Small intestine (tissue), 7 donors: ENCODE measurements around the gene KRT13. TPM values are rescaled to one million over a fixed set of nuclear protein-coding genes. Genes with fewer than 3 reads are reported as not detected.
A peak's percentile ranks its signal among the peaks of the same experiment; 100 is the strongest.
"Not testable (repeated sequence)": the region's sequence is repeated elsewhere in the genome, so short reads cannot be mapped to it uniquely, and the experiment has no call there.

ENCODE experiments used
- DNase-seq, 2 donors: peaks; one replicate each; pipeline versions ENCODE4 v3.0.0 to v3.0.0-alpha.2; 2013
- FAIRE-seq: peaks from 2 replicates; lab custom pipeline; 2012; peaks lifted over from hg19 to GRCh38; lab: Jason Lieb, UNC
- H3K27ac ChIP-seq, 3 donors: one replicate each; pipeline ENCODE4 v1.5.1; 2013; ENCODE audit warnings: low read length in 2 of 3, mild to moderate bottlenecking in 2 of 3, control low read depth in 1 of 3, inconsistent platforms in 1 of 3, low read depth in 1 of 3, moderate library complexity in 1 of 3
- H3K27me3 ChIP-seq, 3 donors: one replicate each; pipeline ENCODE4 v1.6.1; 2013; ENCODE audit warnings: low read length in 3 of 3, inconsistent platforms in 1 of 3; ENCODE audit not compliant: control insufficient read depth in 3 of 3, insufficient read depth in 3 of 3
- H3K36me3 ChIP-seq, 3 donors: one replicate each; pipeline ENCODE4 v1.6.1; 2013; ENCODE audit warnings: low read length in 3 of 3, inconsistent platforms in 1 of 3, low read depth in 1 of 3, mild to moderate bottlenecking in 1 of 3, moderate library complexity in 1 of 3; ENCODE audit not compliant: control insufficient read depth in 3 of 3, insufficient read depth in 2 of 3
- H3K4me1 ChIP-seq, 3 donors: one replicate each; pipeline ENCODE4 v1.6.1; 2013; ENCODE audit warnings: low read length in 2 of 3, inconsistent platforms in 1 of 3, low read depth in 1 of 3, mild to moderate bottlenecking in 1 of 3, moderate library complexity in 1 of 3; ENCODE audit not compliant: control insufficient read depth in 3 of 3, insufficient read depth in 2 of 3
- H3K4me3 ChIP-seq, 3 donors: one replicate each; pipeline ENCODE4 v1.5.1; 2013; ENCODE audit warnings: low read length in 3 of 3, control low read depth in 1 of 3, inconsistent platforms in 1 of 3, low read depth in 1 of 3, mild to moderate bottlenecking in 1 of 3, moderate library complexity in 1 of 3
- H3K9me3 ChIP-seq, 2 donors: one replicate each; pipeline ENCODE4 v1.6.1; 2013; ENCODE audit warnings: low read depth in 1 of 2, low read length in 1 of 2; ENCODE audit not compliant: control insufficient read depth in 2 of 2, insufficient read depth in 1 of 2
- WGBS, 3 donors: extraction: QIAGEN DNeasy Blood & Tissue Kit; methylation state at CpG; one replicate each; pipeline ENCODE4 v1.1.7; 2013; 5-methylcytosine and 5-hydroxymethylcytosine counted together
- polyA plus RNA-seq, 4 donors: library from polyadenylated mRNA; stranded (reverse) in 3 of 4; unstranded in 1 of 4; fragments of 200-250 nt in 3 of 4; fragments of 120-200 nt in 1 of 4; gene quantifications; one replicate each; pipeline versions ENCODE4 v1.2.1 to v1.2.3, GENCODE V29; 2013
- donor health status: healthy with polysubstance abuse.
- donor health status: control.
- donor health status: control.
- donor health status: Bipolar disorder and iron deficiency.
- donor health status: healthy.

The KRT13 gene
- polyA plus RNA-seq, 4 donors, result 0.37 to 37.6 (median 18.2) TPM

DNA sequence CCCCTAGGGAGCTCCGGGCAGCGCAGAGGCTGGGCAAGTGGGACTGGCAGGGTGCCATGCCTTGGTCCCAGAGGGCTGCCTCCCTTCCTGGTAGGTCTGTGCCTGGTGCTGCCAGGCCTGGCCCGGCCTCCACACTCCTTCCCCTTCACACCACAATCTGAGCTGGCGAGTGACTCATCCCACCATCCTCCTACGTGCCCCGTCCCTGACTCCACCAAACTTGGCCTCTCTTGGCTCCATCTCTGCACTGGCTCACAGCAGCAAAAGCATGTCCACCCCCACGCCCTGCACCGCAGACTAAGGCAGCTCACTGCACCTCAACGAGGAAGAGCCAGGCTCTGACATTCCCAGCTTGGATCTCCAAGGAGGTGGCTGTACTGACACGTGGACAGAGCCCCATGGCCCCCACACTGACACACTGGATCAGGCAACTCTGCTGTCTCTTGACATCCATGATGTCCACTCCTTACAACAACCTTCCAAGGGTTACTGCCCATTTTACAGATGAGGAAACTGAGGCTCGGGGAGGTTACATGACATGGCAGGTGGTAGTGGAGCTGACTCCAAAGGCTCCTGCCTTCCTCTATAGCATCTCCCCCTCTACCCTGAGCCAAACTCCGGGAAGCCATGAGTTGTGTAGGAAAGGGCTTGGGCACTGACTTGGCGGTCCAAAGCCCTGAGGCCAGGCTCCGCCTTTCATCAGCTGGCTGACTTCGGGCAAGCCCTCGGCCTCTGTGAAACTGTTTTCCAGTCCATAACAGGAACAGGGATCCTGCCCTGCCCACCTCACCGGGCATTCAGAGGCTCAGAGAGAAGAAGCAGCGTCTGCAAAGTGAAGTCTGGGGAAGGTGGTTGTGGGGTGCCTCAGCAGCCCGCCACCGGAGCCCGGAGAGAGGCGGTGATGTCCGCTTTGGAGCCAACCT is 42.8 kb upstream of the KRT13 start:
- peak in 1 of 2 donors; percentile 90 for DNase-seq
- Histone ChIP-seq H3K27me3 (peaks cover 0 to 22% (median 0%) of the 10 kb centered on the region in 3 donors), H3K4me1 (peaks cover 0 to 33% (median 2%) of the 10 kb centered on the region in 3 donors), H3K27ac (peak overlapping the region in 2 of 3 donors; percentile 28 to 72), H3K36me3 (no peaks in the 10 kb centered on the region), H3K4me3 (peak overlapping the region in 2 of 3 donors; percentile 9 to 24), H3K9me3 (peaks cover 0 to 7% of the 10 kb centered on the region in 2 donors)
- no peak for FAIRE-seq
- WGBS, 3 donors, result 18 to 34% (median 23%) methylated on average over 23 of the region's 23 CpGs

DNA sequence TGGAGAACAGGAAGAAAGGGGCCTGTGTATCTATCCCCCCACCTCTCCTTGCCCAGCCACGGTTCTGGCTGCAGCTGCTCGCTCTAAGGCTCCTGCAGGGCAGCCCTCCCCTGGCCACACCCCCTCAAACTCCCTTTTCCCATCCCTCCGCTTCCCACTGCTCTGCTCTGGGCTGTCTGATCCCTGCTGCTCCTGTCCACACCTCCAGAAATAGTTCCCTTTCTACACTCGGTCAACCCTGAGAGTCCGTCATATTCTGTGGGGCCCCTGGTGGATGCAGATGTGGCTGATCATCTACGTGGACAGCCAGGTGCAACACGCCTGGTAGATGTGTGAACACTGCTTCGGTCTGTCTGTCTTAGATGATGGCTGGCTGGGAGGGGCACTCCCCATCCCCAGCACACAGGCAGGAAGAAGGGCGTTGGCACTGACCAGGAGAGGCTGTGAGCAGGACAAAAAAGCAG is 42.0 kb upstream of the KRT13 start:
- H3K27me3 ChIP-seq, result peaks cover 0 to 22% (median 0%) of the 10 kb centered on the region in 3 donors
- 49 to 62% (median 59%) methylated on average over 9 of the region's 9 CpGs for WGBS, 3 donors
- H3K9me3 ChIP-seq, result peaks cover 0 to 7% of the 10 kb centered on the region in 2 donors
- H3K27ac ChIP-seq, result peak overlapping the region in 2 of 3 donors; percentile 28 to 72
- DNase-seq (no peak), FAIRE-seq (no peak)
- no peaks in the 10 kb centered on the region for H3K36me3 ChIP-seq
- H3K4me3 ChIP-seq, result no peak overlapping the region
- peaks cover 0 to 38% (median 2%) of the 10 kb centered on the region in 3 donors for H3K4me1 ChIP-seq

DNA sequence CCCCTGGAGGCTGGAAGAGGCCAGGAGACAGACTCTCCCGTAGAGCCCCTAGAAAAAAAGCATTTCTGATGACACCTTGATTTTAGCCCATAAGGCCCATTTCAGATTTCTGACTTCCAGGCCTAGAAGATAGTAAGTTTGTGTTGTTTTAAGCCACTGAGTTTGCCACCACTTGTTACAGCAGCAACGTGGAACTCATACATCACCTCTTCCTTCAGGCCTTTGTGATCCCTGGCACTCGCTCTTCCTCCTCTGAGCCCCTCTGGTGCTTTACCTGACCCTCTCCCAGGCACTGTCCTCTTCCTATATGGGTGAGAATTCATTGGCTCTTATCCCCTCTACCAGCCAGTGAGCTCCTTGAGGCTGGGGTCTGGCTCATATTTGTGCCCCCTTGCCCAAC is 41.4 kb upstream of the KRT13 start:
- DNase-seq (no peak), FAIRE-seq (no peak)
- H3K27ac ChIP-seq, result no peak overlapping the region
- H3K36me3 ChIP-seq, result no peaks in the 10 kb centered on the region
- peaks cover 0 to 7% of the 10 kb centered on the region in 2 donors for H3K9me3 ChIP-seq
- peaks cover under 1 to 38% (median 2%) of the 10 kb centered on the region in 3 donors for H3K4me1 ChIP-seq
- no peak overlapping the region for H3K4me3 ChIP-seq
- WGBS, 3 donors, result 92 to 98% (median 96%) methylated on average over 3 of the region's 3 CpGs
- H3K27me3 ChIP-seq, result peaks cover 0 to 24% (median 0%) of the 10 kb centered on the region in 3 donors

DNA sequence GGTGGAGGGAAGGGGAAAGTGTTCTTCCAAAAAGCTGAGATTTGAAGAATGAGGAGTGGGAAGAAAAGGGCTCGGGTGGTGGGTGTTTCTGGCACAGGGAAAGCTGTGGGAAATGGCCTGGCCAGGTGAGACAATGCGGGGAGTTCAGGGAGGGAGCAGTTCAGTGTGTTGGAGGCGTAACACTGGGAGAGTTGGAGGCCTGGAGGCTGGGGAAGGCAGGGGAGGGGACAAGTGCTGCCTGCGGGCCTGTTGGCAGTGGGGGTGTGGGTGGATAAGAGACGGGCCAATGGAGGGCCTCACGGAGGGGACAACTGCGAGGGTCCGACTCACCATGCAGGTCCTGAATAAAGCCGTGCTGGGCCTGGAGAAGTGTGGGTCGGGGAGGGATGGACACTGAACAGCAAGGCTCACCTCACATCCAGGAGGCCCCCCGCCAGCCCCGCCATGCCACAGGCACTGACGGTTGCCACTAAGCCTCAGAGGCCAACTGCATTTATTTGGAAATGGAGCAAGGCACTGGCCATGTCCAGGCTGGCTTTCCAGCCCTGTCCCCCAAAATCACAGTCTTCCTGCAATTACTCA is 40.5 kb upstream of the KRT13 start:
- peaks cover 0 to 33% (median 0%) of the 10 kb centered on the region in 3 donors for H3K27me3 ChIP-seq
- no peak for DNase-seq
- H3K9me3 ChIP-seq, result peaks cover 0 to 7% of the 10 kb centered on the region in 2 donors
- H3K4me3 ChIP-seq, result no peak overlapping the region
- whole genome bisulfite sequencing, 3 donors, result 83 to 85% (median 84%) methylated on average over 12 to 13 of the region's 13 CpGs
- no peak overlapping the region for H3K27ac ChIP-seq
- H3K36me3 ChIP-seq, result no peaks in the 10 kb centered on the region
- H3K4me1 ChIP-seq, result peaks cover 2 to 43% (median 2%) of the 10 kb centered on the region in 3 donors
- FAIRE-seq, result no peak

DNA sequence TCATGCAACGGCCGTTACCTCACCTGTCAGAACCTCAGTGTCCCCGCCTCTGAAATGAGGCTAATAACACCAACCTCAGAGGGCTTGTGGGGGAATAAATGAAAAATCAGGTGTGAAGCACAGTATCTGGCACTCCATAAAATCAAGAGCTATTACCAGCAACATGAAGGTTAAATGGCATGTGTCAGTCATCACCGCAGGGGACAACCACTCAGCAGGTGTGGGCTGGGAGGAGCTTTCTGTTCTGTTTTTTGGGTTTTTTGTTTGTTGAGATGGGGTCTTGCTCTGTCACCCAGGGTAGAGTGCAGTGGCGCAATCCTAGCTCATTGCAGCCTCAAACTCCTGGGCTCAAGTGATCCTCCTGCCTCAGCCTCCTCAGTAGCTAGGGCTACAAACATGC is 39.5 kb upstream of the KRT13 start:
- peaks cover 2 to 45% (median 2%) of the 10 kb centered on the region in 3 donors for H3K4me1 ChIP-seq

DNA sequence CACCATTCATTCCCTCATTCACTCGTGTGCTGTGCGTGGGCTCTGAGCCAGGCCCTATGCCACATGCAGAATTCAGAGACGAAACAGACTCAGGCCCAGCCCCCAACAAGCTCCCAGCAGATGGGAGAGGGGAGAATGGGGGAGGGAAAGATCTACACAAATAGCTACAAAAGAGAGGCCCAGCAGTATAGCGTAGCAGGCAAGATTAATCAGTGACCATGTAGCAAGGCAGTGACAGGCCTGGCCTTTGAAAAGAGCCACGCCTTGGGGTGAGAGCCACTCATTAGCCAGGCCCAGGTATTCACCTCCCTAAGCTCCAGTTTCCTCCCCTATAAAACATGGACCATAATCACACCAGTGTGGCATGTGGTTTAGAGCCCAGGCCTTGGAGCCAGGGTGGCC is 39.1 kb upstream of the KRT13 start:
- no peak for FAIRE-seq
- peaks cover 0 to 7% of the 10 kb centered on the region in 2 donors for H3K9me3 ChIP-seq
- no peak overlapping the region for H3K4me3 ChIP-seq
- H3K27ac ChIP-seq, result peak overlapping the region; percentile 20 to 84 (median 76)
- DNase-seq, result peak; percentile 79 to 95
- peaks cover 2 to 40% (median 2%) of the 10 kb centered on the region in 3 donors for H3K4me1 ChIP-seq
- 16 to 43% (median 34%) methylated on average over 5 of the region's 5 CpGs for WGBS, 3 donors
- peaks cover 0 to 45% (median 0%) of the 10 kb centered on the region in 3 donors for H3K27me3 ChIP-seq
- no peaks in the 10 kb centered on the region for H3K36me3 ChIP-seq

More for the DNA sequence above, 39.5 kb upstream of the KRT13 start:
- Histone ChIP-seq H3K4me3 (no peak overlapping the region), H3K9me3 (peaks cover 0 to 7% of the 10 kb centered on the region in 2 donors), H3K36me3 (no peaks in the 10 kb centered on the region), H3K27ac (peak overlapping the region; percentile 20 to 84 (median 76)), H3K27me3 (peaks cover 0 to 43% (median 0%) of the 10 kb centered on the region in 3 donors)
- DNase-seq (no peak), FAIRE-seq (no peak)
- WGBS, 3 donors, result 67 to 81% (median 69%) methylated on average over 5 of the region's 5 CpGs

DNA sequence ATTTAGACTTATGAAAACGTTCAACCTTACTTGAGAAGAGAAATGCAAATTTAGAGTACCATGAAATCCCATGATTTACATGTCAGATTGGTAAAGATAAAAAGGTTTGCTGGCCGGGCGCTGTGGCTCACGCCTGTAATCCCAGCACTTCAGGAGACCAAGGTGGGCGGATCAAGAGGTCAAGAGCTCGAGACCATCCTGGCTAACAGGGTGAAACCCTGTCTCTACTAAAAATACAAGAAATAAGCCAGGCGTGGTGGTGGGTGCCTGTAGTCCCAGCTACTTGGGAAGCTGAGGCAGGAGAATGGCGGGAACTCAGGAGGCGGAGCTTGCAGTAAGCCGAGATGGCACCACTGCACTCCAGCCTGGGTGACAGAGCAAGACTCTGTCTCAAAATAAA is 37.4 kb upstream of the KRT13 start:
- H3K4me3 ChIP-seq, DNase-seq, H3K9me3 ChIP-seq, FAIRE-seq, H3K36me3 ChIP-seq: not testable (repeated sequence)
- 38 to 63% (median 49%) methylated on average over 10 of the region's 10 CpGs for WGBS, 3 donors
- H3K27ac ChIP-seq, result peak overlapping the region in 2 of 3 donors; percentile 46 to 59
- H3K4me1 ChIP-seq, result peaks cover 2 to 29% (median 2%) of the 10 kb centered on the region in 3 donors
- peaks cover 0 to 45% (median 0%) of the 10 kb centered on the region in 3 donors for H3K27me3 ChIP-seq

DNA sequence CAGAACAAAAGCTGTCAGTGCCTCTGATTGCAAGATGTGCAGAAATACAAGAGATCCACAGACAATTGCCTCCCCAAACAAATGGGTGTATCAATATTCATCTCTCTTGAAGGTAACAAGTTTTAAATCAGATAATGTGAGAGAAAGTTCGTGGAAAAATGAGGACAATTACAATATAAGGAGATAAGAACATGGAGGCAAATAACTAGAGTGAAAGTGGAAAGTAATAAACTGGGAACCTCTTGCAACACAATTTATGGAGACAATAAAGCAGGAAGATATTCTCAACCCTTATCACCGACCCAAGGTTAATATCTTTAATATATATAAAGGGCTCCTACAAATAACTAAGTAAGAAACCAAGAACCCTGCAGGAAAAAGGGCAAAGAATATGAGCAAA is 36.9 kb upstream of the KRT13 start:
- DNase-seq (peak; percentile 83 to 85), FAIRE-seq (no peak)
- H3K4me1 ChIP-seq, result peaks cover 2 to 29% (median 2%) of the 10 kb centered on the region in 3 donors
- no peaks in the 10 kb centered on the region for H3K36me3 ChIP-seq
- 17 to 41% (median 20%) methylated on average over 2 of the region's 2 CpGs for WGBS, 3 donors
- no peak overlapping the region for H3K4me3 ChIP-seq
- H3K9me3 ChIP-seq, result peaks cover 0 to 7% of the 10 kb centered on the region in 2 donors
- no peak overlapping the region for H3K27ac ChIP-seq
- H3K27me3 ChIP-seq, result peaks cover 0 to 45% (median 0%) of the 10 kb centered on the region in 3 donors
